Loucy (cell line): ENCODE data around the gene UBE4B.

Experiments used
- H2AFZ ChIP-seq: fragments of 200-600 bp; sonication (generic); 2 replicates; pipeline ENCODE4 v1.6.0; 2016; ENCODE audit warnings: antibody characterized with exemption, mild to moderate bottlenecking, low read length, moderate library complexity
- H3F3A ChIP-seq: fragments of 200-600 bp; 2 replicates; pipeline ENCODE4 v1.6.0; 2016; ENCODE audit warnings: antibody characterized with exemption, low read depth, mild to moderate bottlenecking
- H3K27me3 ChIP-seq: fragments of 200-600 bp; sonication (generic); 2 replicates; pipeline ENCODE4 v1.6.1; 2014; ENCODE audit warnings: low read length, mild to moderate bottlenecking; ENCODE audit not compliant: insufficient read depth, poor library complexity, severe bottlenecking
- H3K36me3 ChIP-seq: fragments of 200-600 bp; sonication (generic); 2 replicates; pipeline ENCODE4 v1.6.1; 2016; ENCODE audit warnings: low read length; ENCODE audit not compliant: insufficient read depth
- H3K4me1 ChIP-seq: fragments of 200-600 bp; sonication (generic); 2 replicates; pipeline ENCODE4 v1.5.1; 2014; ENCODE audit warnings: low read length, mild to moderate bottlenecking; ENCODE audit not compliant: insufficient read depth, poor library complexity, severe bottlenecking
- H3K4me2 ChIP-seq: fragments of 200-600 bp; sonication (generic); 2 replicates; pipeline ENCODE4 v1.6.0; 2014; ENCODE audit warnings: antibody characterized with exemption, low read length, low read depth, mild to moderate bottlenecking; ENCODE audit not compliant: poor library complexity, severe bottlenecking
- H3K4me3 ChIP-seq: fragments of 200-600 bp; sonication (generic); 2 replicates; pipeline ENCODE4 v1.5.1; 2014; ENCODE audit warnings: low read length, mild to moderate bottlenecking, mixed read lengths; ENCODE audit not compliant: poor library complexity, severe bottlenecking
- H3K79me2 ChIP-seq: fragments of 200-600 bp; sonication (generic); 2 replicates; pipeline ENCODE4 v1.6.1; 2014; ENCODE audit warnings: low read length; ENCODE audit not compliant: insufficient read depth
- H3K9ac ChIP-seq: fragments of 200-600 bp; sonication (generic); 2 replicates; pipeline ENCODE4 v1.6.0; 2014; ENCODE audit warnings: mild to moderate bottlenecking, low read depth, low read length, moderate library complexity; ENCODE audit not compliant: poor library complexity, severe bottlenecking
- H3K9me2 ChIP-seq: fragments of 200-600 bp; sonication (generic); replicated peaks from 2 replicates; pipeline ENCODE4 v1.6.1; 2016; ENCODE audit warnings: low read depth, low read length, mixed read lengths
- H3K9me3 ChIP-seq: fragments of 200-600 bp; sonication (generic); 2 replicates; pipeline ENCODE4 v1.6.1; 2014; ENCODE audit warnings: mild to moderate bottlenecking, antibody characterized with exemption, low read length, low read depth; ENCODE audit not compliant: insufficient read depth
- H4K20me1 ChIP-seq: fragments of 200-600 bp; sonication (generic); 2 replicates; pipeline ENCODE4 v1.6.0; 2014; ENCODE audit warnings: antibody characterized with exemption, low read length, mild to moderate bottlenecking; ENCODE audit not compliant: insufficient read depth, poor library complexity, severe bottlenecking
- EZH2phosphoT487 ChIP-seq: fragments of 200-600 bp; IDR thresholded peaks from 2 replicates; pipeline ENCODE4 v1.6.1; 2018; ENCODE audit warnings: antibody characterized with exemption, mild to moderate bottlenecking, moderate library complexity, borderline replicate concordance
- TF ChIP-seq, protein P1 (sequence below): fragments of 200-600 bp; sonication (generic); conservative IDR thresholded peaks from 2 replicates; pipeline ENCODE4 v1.5.1; 2014; ENCODE audit warnings: mild to moderate bottlenecking, antibody characterized with exemption, low read length

UBE4B gene

DNA sequence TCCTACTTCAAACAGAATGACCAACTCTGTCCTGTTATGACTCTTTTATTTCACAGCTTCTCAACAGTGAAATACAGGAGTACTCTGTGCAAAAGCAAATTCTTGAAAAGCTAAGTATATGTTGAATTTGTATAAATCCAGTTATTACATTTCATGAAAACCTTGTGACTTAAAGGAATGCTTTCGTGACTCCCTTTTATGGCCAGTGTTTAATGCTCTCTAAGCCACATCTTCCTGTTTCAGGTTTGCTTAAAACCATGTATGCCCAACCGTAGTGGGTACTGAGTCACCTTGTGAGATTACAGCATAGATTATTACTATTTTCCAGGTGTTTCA lies 137.4 kb downstream of the UBE4B start:
- Histone ChIP-seq H3K9me2 (no peaks in the 10 kb centered on the region), H3K79me2 (no peaks in the 10 kb centered on the region), H2AFZ (no peak overlapping the region), H3K27me3 (no peaks in the 10 kb centered on the region), H3K9me3 (no peaks in the 10 kb centered on the region), H3K36me3 (peaks cover 12% of the 10 kb centered on the region; the same call in 1 of the 2 replicates), H3K4me3 (peak overlapping the region; percentile 57), H3K4me1 (peaks cover 39% of the 10 kb centered on the region), H3K9ac (peak overlapping the region; percentile 39), H3F3A (peaks cover 10% of the 10 kb centered on the region), H3K4me2 (peak overlapping the region; percentile 72), H4K20me1 (no peaks in the 10 kb centered on the region)
- TF ChIP-seq, protein P1, sequence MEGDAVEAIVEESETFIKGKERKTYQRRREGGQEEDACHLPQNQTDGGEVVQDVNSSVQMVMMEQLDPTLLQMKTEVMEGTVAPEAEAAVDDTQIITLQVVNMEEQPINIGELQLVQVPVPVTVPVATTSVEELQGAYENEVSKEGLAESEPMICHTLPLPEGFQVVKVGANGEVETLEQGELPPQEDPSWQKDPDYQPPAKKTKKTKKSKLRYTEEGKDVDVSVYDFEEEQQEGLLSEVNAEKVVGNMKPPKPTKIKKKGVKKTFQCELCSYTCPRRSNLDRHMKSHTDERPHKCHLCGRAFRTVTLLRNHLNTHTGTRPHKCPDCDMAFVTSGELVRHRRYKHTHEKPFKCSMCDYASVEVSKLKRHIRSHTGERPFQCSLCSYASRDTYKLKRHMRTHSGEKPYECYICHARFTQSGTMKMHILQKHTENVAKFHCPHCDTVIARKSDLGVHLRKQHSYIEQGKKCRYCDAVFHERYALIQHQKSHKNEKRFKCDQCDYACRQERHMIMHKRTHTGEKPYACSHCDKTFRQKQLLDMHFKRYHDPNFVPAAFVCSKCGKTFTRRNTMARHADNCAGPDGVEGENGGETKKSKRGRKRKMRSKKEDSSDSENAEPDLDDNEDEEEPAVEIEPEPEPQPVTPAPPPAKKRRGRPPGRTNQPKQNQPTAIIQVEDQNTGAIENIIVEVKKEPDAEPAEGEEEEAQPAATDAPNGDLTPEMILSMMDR, result no peak
- TF ChIP-seq EZH2phosphoT487, result no peak

DNA sequence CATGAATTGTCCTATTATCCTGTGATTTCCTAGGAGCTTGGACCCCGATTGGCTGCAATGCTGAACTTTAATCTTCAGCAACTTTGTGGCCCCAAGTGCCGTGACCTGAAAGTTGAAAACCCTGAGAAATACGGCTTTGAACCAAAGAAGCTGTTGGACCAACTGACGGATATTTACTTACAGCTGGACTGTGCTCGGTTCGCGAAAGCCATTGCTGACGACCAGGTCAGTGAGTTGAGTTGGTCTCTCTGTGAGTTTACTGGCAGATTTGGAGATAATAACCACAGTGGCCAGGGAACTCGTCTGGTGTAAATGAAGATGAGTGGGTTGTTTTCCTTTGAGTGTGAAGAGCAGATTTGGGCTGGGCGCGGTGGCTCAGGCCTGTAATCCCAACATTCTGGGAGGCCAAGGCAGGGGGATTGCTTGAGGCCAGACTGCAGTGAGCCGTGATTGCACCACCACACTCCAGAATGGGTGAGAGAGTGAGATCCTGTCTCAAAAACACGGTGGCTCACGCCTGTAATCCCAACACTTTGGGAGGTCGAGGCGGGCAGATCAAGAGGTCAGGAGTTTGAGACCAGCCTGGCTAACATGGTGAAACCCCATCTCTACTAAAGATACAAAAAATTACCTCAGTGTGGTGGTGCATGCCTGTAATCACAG lies 138.5 kb downstream of the UBE4B start:
- no peaks in the 10 kb centered on the region for H3K9me2 ChIP-seq
- H3K4me1 ChIP-seq, result peaks cover 39% of the 10 kb centered on the region
- H3K9ac ChIP-seq, result peak overlapping the region; percentile 41
- no peaks in the 10 kb centered on the region for H3K27me3 ChIP-seq
- peak overlapping the region; percentile 72 for H3K4me2 ChIP-seq
- peaks cover 10% of the 10 kb centered on the region for H3F3A ChIP-seq
- peaks cover 6% of the 10 kb centered on the region; the same call in 1 of the 2 replicates for H3K36me3 ChIP-seq
- H3K9me3 ChIP-seq, result no peaks in the 10 kb centered on the region
- peak overlapping the region; percentile 57 for H3K4me3 ChIP-seq
- no peaks in the 10 kb centered on the region for H3K79me2 ChIP-seq
- TF ChIP-seq, protein P1, result no peak
- TF ChIP-seq EZH2phosphoT487, result no peak
- no peak overlapping the region for H2AFZ ChIP-seq
- H4K20me1 ChIP-seq, result no peaks in the 10 kb centered on the region

- Histone ChIP-seq H2AFZ (no peak overlapping the region), H3F3A (peaks cover 10% of the 10 kb centered on the region), H4K20me1 (no peaks in the 10 kb centered on the region), H3K27me3 (no peaks in the 10 kb centered on the region), H3K79me2 (no peaks in the 10 kb centered on the region), H3K4me3 (no peak overlapping the region), H3K9me3 (no peaks in the 10 kb centered on the region), H3K9me2 (no peaks in the 10 kb centered on the region), H3K9ac (no peak overlapping the region), H3K36me3 (peaks cover 6% of the 10 kb centered on the region; the same call in 1 of the 2 replicates), H3K4me2 (peak overlapping the region; percentile 5), H3K4me1 (peaks cover 39% of the 10 kb centered on the region)
- TF ChIP-seq EZH2phosphoT487, result no peak
- TF ChIP-seq, protein P1, result no peak
These were observed 139.4 kb downstream of the UBE4B start for GRCh38 chr1:10171995-10172669.
